HepG2 (cell line): Measurements from ENCODE around the gene ANKRD13D. TPM values are rescaled to one million over a fixed set of nuclear protein-coding genes. Genes with fewer than 3 reads are reported as not detected.

Source experiments
- ATAC-seq: fragments of 200-7000 bp; cut with Tn5 transposase; 3 replicates; pipeline ENCODE4 v1.9.1; 2020; ENCODE audit warnings: mild to moderate bottlenecking, moderate library complexity
- BruUV-seq: library from RNA; stranded (reverse); fragments of 400-500 nt; replicated peaks from 2 replicates; lab custom pipeline; 2021; lab: Mats Ljungman, UMichigan
- CTCF ChIA-PET: fragments of 300-600 bp; formaldehyde crosslinking; extraction: SDS; loops from one replicate; lab custom pipeline; 2021; ENCODE audit warnings: low total read pairs, inconsistent platforms, low intra/inter-chr PET ratio; lab: Yijun Ruan, JAX
- POLR2A ChIA-PET: fragments of 350-600 bp; sonication (Branson Sonifier 250); formaldehyde crosslinking; loops from one replicate; lab custom pipeline; 2020; ENCODE audit warnings: antibody characterized with exemption, inconsistent platforms; lab: Yijun Ruan, JAX
- DNase-seq: peaks from one replicate; pipeline ENCODE4 v3.0.0-alpha.2; 2015; ENCODE audit warnings: low spot score
- FAIRE-seq: peaks from 3 replicates; lab custom pipeline; 2011; peaks lifted over from hg19 to GRCh38; lab: Jason Lieb, UNC
- H2AFZ ChIP-seq: one replicate; pipeline ENCODE4 v1.6.1; 2011; ENCODE audit warnings: low read length, inconsistent platforms
- H3K27ac ChIP-seq: fragments of 300-600 bp; 3 replicates; pipeline ENCODE4 v1.8.0; 2011; ENCODE audit warnings: mixed run types, mild to moderate bottlenecking, mixed read lengths, low read length, inconsistent platforms; ENCODE audit not compliant: insufficient read depth; ENCODE audit errors: extremely low read length
- H3K27me3 ChIP-seq, 2 experiments: fragments of 200-600 bp in 1 of 2; 2 replicates in 1 of 2; 3 replicates in 1 of 2; pipeline versions ENCODE4 v1.6.0 to v1.8.0; 2011; ENCODE audit warnings: low read length in 2 of 2, mild to moderate bottlenecking in 2 of 2, moderate library complexity in 2 of 2, inconsistent platforms in 1 of 2; ENCODE audit not compliant: insufficient read depth in 2 of 2, control insufficient read depth in 1 of 2
- H3K36me3 ChIP-seq, 2 experiments: fragments of 200-600 bp in 1 of 2; replicated peaks in 1 of 2; 2 replicates in 1 of 2; 3 replicates in 1 of 2; pipeline versions ENCODE4 v1.5.1 to v1.8.0; 2011; ENCODE audit warnings: low read length in 2 of 2, inconsistent platforms in 1 of 2; ENCODE audit not compliant: insufficient read depth in 2 of 2, control insufficient read depth in 1 of 2
- H3K4me1 ChIP-seq: 2 replicates; pipeline ENCODE4 v1.5.1; 2012; ENCODE audit warnings: low read length, inconsistent platforms; ENCODE audit not compliant: insufficient read depth
- H3K4me2 ChIP-seq: 2 replicates; pipeline ENCODE4 v1.6.0; 2011; ENCODE audit warnings: low read depth, low read length, inconsistent platforms
- H3K4me3 ChIP-seq, 3 experiments: fragments of 200-600 bp in 1 of 3; sonication (generic), shearing (Covaris generic) in 1 of 3; replicated peaks in 1 of 3; 2 replicates each; pipeline ENCODE4 v1.5.1; 2011 to 2016; ENCODE audit warnings: low read length in 3 of 3, inconsistent platforms in 2 of 3, low read depth in 2 of 3, mild to moderate bottlenecking in 2 of 3, control low read depth in 1 of 3, mixed read lengths in 1 of 3; ENCODE audit not compliant: insufficient read depth in 1 of 3
- H3K79me2 ChIP-seq: one replicate; pipeline ENCODE4 v1.6.1; 2011; ENCODE audit warnings: low read length, inconsistent platforms; ENCODE audit not compliant: insufficient read depth
- H3K9ac ChIP-seq: 2 replicates; pipeline ENCODE4 v1.6.0; 2011; ENCODE audit warnings: mild to moderate bottlenecking, low read depth, low read length, inconsistent platforms; ENCODE audit not compliant: insufficient read depth
- H3K9me3 ChIP-seq: 2 replicates; pipeline ENCODE4 v1.5.1; 2012; ENCODE audit warnings: mild to moderate bottlenecking, low read length
- H4K20me1 ChIP-seq: 2 replicates; pipeline ENCODE4 v1.6.0; 2011; ENCODE audit warnings: inconsistent platforms, mild to moderate bottlenecking, low read length, moderate library complexity; ENCODE audit not compliant: insufficient read depth
- KDM4B ChIP-seq: sonication (generic); formaldehyde crosslinking; IDR thresholded peaks from 2 replicates; pipeline ENCODE4 v1.4.0; 2020; ENCODE audit warnings: missing genetic modification reagents
- NKX3-1 ChIP-seq: sonication (generic); formaldehyde crosslinking; IDR thresholded peaks from 2 replicates; pipeline ENCODE4 v1.5.0; 2020; ENCODE audit warnings: missing genetic modification reagents
- SMC3 ChIP-seq: IDR thresholded peaks from 2 replicates; pipeline ENCODE4 v1.6.1; 2011; ENCODE audit warnings: low read length, improper control_type of control experiment
- STAG1 ChIP-seq: sonication (generic); formaldehyde crosslinking; IDR thresholded peaks from 2 replicates; pipeline ENCODE4 v1.4.0; 2020; ENCODE audit warnings: missing genetic modification reagents
- STAT6 ChIP-seq: sonication (generic); formaldehyde crosslinking; IDR thresholded peaks from 2 replicates; pipeline ENCODE4 v1.4.0; 2020; ENCODE audit warnings: missing genetic modification reagents, mild to moderate bottlenecking, borderline replicate concordance
- ZNF24 ChIP-seq: fragments of 450-650 bp; IDR thresholded peaks from 2 replicates; pipeline ENCODE4 v1.6.1; 2017; ENCODE audit warnings: antibody characterized with exemption, mild to moderate bottlenecking
- ZNF816 ChIP-seq: sonication (generic); formaldehyde crosslinking; IDR thresholded peaks from 2 replicates; pipeline ENCODE4 v1.8.0; 2022; ENCODE audit warnings: missing genetic modification reagents, mild to moderate bottlenecking, borderline replicate concordance
- WGBS: methylation state at CpG from one replicate; pipeline ENCODE4 v1.1.6; 2017; ENCODE audit warnings: low lambda C conversion rate; 5-methylcytosine and 5-hydroxymethylcytosine counted together
- in situ Hi-C: cut with HindIII; loops from 2 replicates; pipeline ENCODE4 v1.10.0; 2017; ENCODE audit warnings: low pct_unique_long_range_greater_than_20kb; ENCODE audit not compliant: extremely low pct_ligation_motif_present
- intact Hi-C: fragments of 100-400 bp; cut with micrococcal nuclease; formaldehyde crosslinking; loops from one replicate; pipeline ENCODE4 v1.10.0; 2022; ENCODE audit not compliant: unreplicated experiment
- polyA plus RNA-seq, 8 experiments: library from polyadenylated mRNA; depleted of rRNA in 3 of 8; stranded (reverse) in 7 of 8; unstranded in 1 of 8; fragments of >200 nt; fragmentation: Illumina TruSeq in 4 of 8; extraction: Trizol in 4 of 8; gene quantifications; 2 replicates each; pipeline versions ENCODE4 v1.2.1 to v1.2.3, GENCODE V29; 2011 to 2016; ENCODE audit warnings: low read depth in 4 of 8, missing spikeins in 1 of 8, mixed read lengths in 1 of 8; ENCODE audit not compliant: insufficient read depth in 1 of 8
- total RNA-seq, 5 experiments: library from RNA; depleted of rRNA; stranded (reverse); fragments of >200 nt; fragmentation: Illumina TruSeq; extraction: Trizol; gene quantifications; 2 replicates each; pipeline ENCODE4 v1.2.3, GENCODE V29; 2016; ENCODE audit warnings: low read depth in 1 of 5
- TF ChIP-seq, protein P1 (sequence below): sonication (generic); formaldehyde crosslinking; IDR thresholded peaks from 2 replicates; pipeline ENCODE4 v1.8.1; 2023; ENCODE audit warnings: mild to moderate bottlenecking, inconsistent platforms, moderate library complexity, missing genetic modification reagents, borderline replicate concordance

Gene ANKRD13D
- total and polyA plus RNA-seq, 2 of the 13 experiments (the other 11 are each of a cell fraction or from before 2014, with no cell fraction given) = 18.6 to 27.3 TPM

GRCh38 chr11:67264260-67264659, 24.8 kb upstream of the ANKRD13D start (continued):
- TF ChIP-seq, protein P1, sequence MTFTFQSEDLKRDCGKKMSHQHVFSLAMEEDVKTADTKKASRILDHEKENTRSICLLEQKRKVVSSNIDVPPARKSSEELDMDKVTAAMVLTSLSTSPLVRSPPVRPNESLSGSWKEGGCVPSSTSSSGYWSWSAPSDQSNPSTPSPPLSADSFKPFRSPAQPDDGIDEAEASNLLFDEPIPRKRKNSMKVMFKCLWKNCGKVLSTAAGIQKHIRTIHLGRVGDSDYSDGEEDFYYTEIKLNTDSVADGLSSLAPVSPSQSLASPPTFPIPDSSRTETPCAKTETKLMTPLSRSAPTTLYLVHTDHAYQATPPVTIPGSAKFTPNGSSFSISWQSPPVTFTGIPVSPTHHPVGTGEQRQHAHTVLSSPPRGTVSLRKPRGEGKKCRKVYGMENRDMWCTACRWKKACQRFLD = no peak
- no peak for TF ChIP-seq STAT6
- TF ChIP-seq, all 625 proteins: peak for 0

- WGBS = 87% methylated on average over 7 of the region's 7 CpGs
- CTCF ChIA-PET = interaction anchor here (1.6 to 2.4 kb wide), 2 partner anchors 24 to 52 kb away, joined by 5 to 25 read pairs; partner anchors contain the start of gene ANKRD13D
- Histone ChIP-seq H3K27me3 (no peaks in the 10 kb centered on the region), H3K9me3 (no peaks in the 10 kb centered on the region), H3K79me2 (peaks cover 32% of the 10 kb centered on the region), H2AFZ (no peak overlapping the region)
- TF ChIP-seq STAG1 (CRISPR knock-in tag) (no peak), NKX3-1 (CRISPR knock-in tag) (no peak), ZNF816 (CRISPR knock-in tag) (no peak), SMC3 (no peak), ZNF24 (no peak), KDM4B (CRISPR knock-in tag) (no peak)
- TF ChIP-seq, all 625 proteins: peak for 0
- Histone ChIP-seq H3K4me2 (no peak overlapping the region), H3K9ac (no peak overlapping the region), H3K27ac (no peak overlapping the region), H4K20me1 (peaks cover 8% of the 10 kb centered on the region), H3K4me3 (no peak overlapping the region), H3K4me1 (peaks cover 73% of the 10 kb centered on the region), H3K36me3 (peaks cover 1 to 25% of the 10 kb centered on the region in 2 experiments; a peak in 3 of 5 replicates)
- DNase-seq (no peak), ATAC-seq (no peak), FAIRE-seq (no peak)
- POLR2A ChIA-PET = interaction anchor here (1.1 kb wide), 2 partner anchors 23 to 52 kb away, joined by 3 to 4 read pairs; no protein-coding TSS in a partner anchor
- no TSS peak for BruUV-seq
- in situ Hi-C loops (loop anchor here (5.0 kb wide), 2 partner anchors 52 to 117 kb away; no protein-coding TSS in a partner anchor), intact Hi-C loops (loop anchor here (5.0 kb wide), 1 partner anchor 37 kb away; the partner anchor contains the start of gene SSH3)
Observed at GRCh38 chr11:67264877-67265632, 24.0 kb upstream of the ANKRD13D start.
